Duodenal mucosa (tissue), 2 donors: Measurements from ENCODE around the gene MAP4K4.

Experiments used
- H3K27ac ChIP-seq: one replicate; pipeline ENCODE4 v1.7.0; 2013; ENCODE audit warnings: low read depth, low read length
- H3K27me3 ChIP-seq, 2 donors: one replicate each; pipeline ENCODE4 v1.7.0; 2013; ENCODE audit warnings: low read length in 2 of 2, control low read depth in 1 of 2; ENCODE audit not compliant: insufficient read depth in 2 of 2, control insufficient read depth in 1 of 2
- H3K36me3 ChIP-seq, 2 donors: one replicate each; pipeline ENCODE4 v1.7.0; 2013; ENCODE audit warnings: low read length in 2 of 2, control low read depth in 1 of 2; ENCODE audit not compliant: insufficient read depth in 2 of 2, control insufficient read depth in 1 of 2
- H3K4me1 ChIP-seq, 2 donors: one replicate each; pipeline ENCODE4 v1.7.0; 2013; ENCODE audit warnings: low read length in 2 of 2, control low read depth in 1 of 2; ENCODE audit not compliant: insufficient read depth in 2 of 2, control insufficient read depth in 1 of 2
- H3K4me3 ChIP-seq, 2 donors: one replicate each; pipeline ENCODE4 v1.7.0; 2013; ENCODE audit warnings: low read length in 2 of 2, low read depth in 1 of 2
- H3K9ac ChIP-seq, 2 donors: one replicate each; pipeline ENCODE4 v1.7.0; 2013; ENCODE audit warnings: low read length in 2 of 2, low read depth in 1 of 2
- H3K9me3 ChIP-seq, 2 donors: one replicate each; pipeline ENCODE4 v1.7.0; 2013; ENCODE audit warnings: low read length in 2 of 2, control low read depth in 1 of 2; ENCODE audit not compliant: control insufficient read depth in 1 of 2

Gene MAP4K4

GRCh38 chr2:101893681-101894381 is 196.3 kb downstream of the MAP4K4 start:
- Histone ChIP-seq H3K27me3 (no peaks in the 10 kb centered on the region), H3K9ac (no peak overlapping the region), H3K9me3 (no peaks in the 10 kb centered on the region), H3K4me3 (no peak overlapping the region), H3K4me1 (no peaks in the 10 kb centered on the region), H3K36me3 (peaks cover 14 to 26% of the 10 kb centered on the region in 2 donors), H3K27ac (no peak overlapping the region)

- Histone ChIP-seq H3K4me1 (no peaks in the 10 kb centered on the region), H3K9ac (no peak overlapping the region), H3K27ac (no peak overlapping the region), H3K36me3 (peaks cover 14 to 19% of the 10 kb centered on the region in 2 donors), H3K27me3 (no peaks in the 10 kb centered on the region), H3K4me3 (no peak overlapping the region), H3K9me3 (no peaks in the 10 kb centered on the region)
These were observed 197.5 kb downstream of the MAP4K4 start for GRCh38 chr2:101895039-101895438.

- H3K9ac ChIP-seq, result no peak overlapping the region
- no peaks in the 10 kb centered on the region for H3K9me3 ChIP-seq
- no peak overlapping the region for H3K4me3 ChIP-seq
- no peak overlapping the region for H3K27ac ChIP-seq
- peaks cover 13 to 18% of the 10 kb centered on the region in 2 donors for H3K36me3 ChIP-seq
- no peaks in the 10 kb centered on the region for H3K4me1 ChIP-seq
- no peaks in the 10 kb centered on the region for H3K27me3 ChIP-seq
These were observed 198.4 kb downstream of the MAP4K4 start for GRCh38 chr2:101895819-101896322.

GRCh38 chr2:101897301-101897700 is 199.8 kb downstream of the MAP4K4 start:
- Histone ChIP-seq H3K4me3 (no peak overlapping the region), H3K27me3 (no peaks in the 10 kb centered on the region), H3K27ac (no peak overlapping the region), H3K4me1 (no peaks in the 10 kb centered on the region), H3K9ac (no peak overlapping the region), H3K36me3 (peaks cover 5 to 8% of the 10 kb centered on the region in 2 donors), H3K9me3 (no peaks in the 10 kb centered on the region)

- H3K4me3 ChIP-seq, result no peak overlapping the region
- no peaks in the 10 kb centered on the region for H3K36me3 ChIP-seq
- H3K27me3 ChIP-seq, result no peaks in the 10 kb centered on the region
- H3K27ac ChIP-seq, result no peak overlapping the region
- no peak overlapping the region for H3K9ac ChIP-seq
- no peaks in the 10 kb centered on the region for H3K4me1 ChIP-seq
- H3K9me3 ChIP-seq, result no peaks in the 10 kb centered on the region
These were observed 201.8 kb downstream of the MAP4K4 start for GRCh38 chr2:101899265-101899664.

GRCh38 chr2:101899871-101900270 is 202.4 kb downstream of the MAP4K4 start:
- Histone ChIP-seq H3K27me3 (no peaks in the 10 kb centered on the region), H3K9me3 (no peaks in the 10 kb centered on the region), H3K36me3 (no peaks in the 10 kb centered on the region), H3K4me1 (no peaks in the 10 kb centered on the region), H3K4me3 (no peak overlapping the region), H3K9ac (no peak overlapping the region), H3K27ac (no peak overlapping the region)

- Histone ChIP-seq H3K4me3 (no peak overlapping the region), H3K9me3 (no peaks in the 10 kb centered on the region), H3K27ac (no peak overlapping the region), H3K36me3 (no peaks in the 10 kb centered on the region), H3K27me3 (no peaks in the 10 kb centered on the region), H3K9ac (no peak overlapping the region), H3K4me1 (no peaks in the 10 kb centered on the region)
These were observed 202.9 kb downstream of the MAP4K4 start for GRCh38 chr2:101900375-101900774.

- Histone ChIP-seq H3K27me3 (no peaks in the 10 kb centered on the region), H3K9ac (no peak overlapping the region), H3K9me3 (peaks cover 2 to 7% of the 10 kb centered on the region in 2 donors), H3K4me1 (no peaks in the 10 kb centered on the region), H3K27ac (no peak overlapping the region), H3K36me3 (no peaks in the 10 kb centered on the region), H3K4me3 (no peak overlapping the region)
These were observed 203.7 kb downstream of the MAP4K4 start for GRCh38 chr2:101901241-101901640.

DNA sequence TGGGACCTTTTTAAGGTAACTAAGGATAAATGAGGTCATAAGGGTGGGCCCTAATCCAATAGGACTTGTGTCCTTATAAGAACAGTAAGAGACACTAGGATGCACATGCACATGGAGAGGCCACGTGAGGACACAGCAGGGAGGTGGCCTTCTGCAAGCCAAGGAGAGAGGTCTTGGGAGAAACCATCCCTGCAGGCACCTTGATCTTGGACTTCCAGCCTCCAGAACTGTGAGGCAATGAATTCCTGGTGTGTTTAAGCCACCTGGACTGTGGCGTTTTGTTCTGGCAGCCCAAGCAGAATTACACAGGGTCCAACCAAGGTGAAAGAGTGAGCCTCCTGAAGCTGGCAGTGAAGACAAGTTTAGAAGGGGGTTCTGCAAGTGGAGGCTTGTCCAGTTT is 204.7 kb downstream of the MAP4K4 start:
- Histone ChIP-seq H3K27ac (no peak overlapping the region), H3K4me3 (no peak overlapping the region), H3K27me3 (no peaks in the 10 kb centered on the region), H3K9ac (no peak overlapping the region), H3K4me1 (no peaks in the 10 kb centered on the region), H3K36me3 (no peaks in the 10 kb centered on the region), H3K9me3 (peaks cover 5 to 9% of the 10 kb centered on the region in 2 donors)

DNA sequence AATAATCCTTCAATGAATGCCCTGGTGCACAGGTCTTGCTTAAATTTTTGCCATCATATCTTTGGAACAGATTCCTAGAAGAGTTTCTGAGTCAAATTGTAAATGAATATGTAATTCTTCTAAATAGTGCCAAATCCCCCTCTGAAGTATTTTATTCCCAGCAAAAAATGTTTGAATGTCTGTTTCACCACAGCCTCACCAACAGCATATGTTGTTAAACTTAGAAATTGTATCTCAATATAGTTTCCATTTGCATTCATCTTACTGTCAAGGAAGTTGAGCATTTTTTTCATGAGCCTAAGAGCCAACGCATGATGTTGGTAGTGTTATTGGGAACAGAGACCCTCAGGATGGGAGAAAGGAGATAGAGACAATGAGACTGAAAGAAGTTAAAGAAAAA is 207.4 kb downstream of the MAP4K4 start:
- no peak overlapping the region for H3K27ac ChIP-seq
- H3K4me1 ChIP-seq, result no peaks in the 10 kb centered on the region
- H3K9ac ChIP-seq, result no peak overlapping the region

More for the DNA sequence above, 207.4 kb downstream of the MAP4K4 start:
- Histone ChIP-seq H3K27me3 (no peaks in the 10 kb centered on the region), H3K4me3 (no peak overlapping the region), H3K9me3 (peaks cover 9 to 14% of the 10 kb centered on the region in 2 donors), H3K36me3 (no peaks in the 10 kb centered on the region)
